Measurements from ENCODE around the gene CMSS1. TPM values are rescaled to one million over a fixed set of nuclear protein-coding genes. Genes with fewer than 3 reads are reported as not detected.

Gene CMSS1
- total RNA-seq, 2 donors from 2014 or later, result 18.9 to 20.4 TPM

DNA sequence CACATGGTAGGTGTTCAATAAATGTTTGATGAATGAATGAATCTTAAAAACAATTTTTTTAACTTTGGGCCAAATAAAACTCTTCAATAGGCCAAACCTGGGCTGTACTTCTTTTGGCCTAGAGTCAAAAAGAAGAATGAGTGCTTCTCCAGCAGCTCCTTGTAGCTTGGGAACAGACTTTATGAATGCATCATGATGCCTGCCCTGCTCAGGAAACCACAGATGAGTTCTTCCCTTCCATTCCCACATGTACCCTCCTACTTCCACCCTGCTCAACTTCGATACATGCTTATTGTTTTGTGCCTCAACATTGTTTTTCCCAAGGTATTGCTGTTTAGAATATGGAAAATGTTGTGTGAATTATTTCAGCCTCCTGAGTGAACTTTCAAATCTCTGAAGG lies 209.7 kb downstream of the CMSS1 start:
- Mint-ChIP-seq H3K36me3 (ENCODE audit: low read depth) (no peaks in the 10 kb centered on the region), H3K4me1 (no peaks in the 10 kb centered on the region), H3K27ac (no peak overlapping the region), H3K4me3 (no peak overlapping the region), H3K27me3 (no peaks in the 10 kb centered on the region)
- H3K9me3 ChIP-seq (ENCODE audit: control insufficient read depth, low read length, poor library complexity, severe bottlenecking), result no peaks in the 10 kb centered on the region
- no peak for ATAC-seq
- no peak for DNase-seq

DNA sequence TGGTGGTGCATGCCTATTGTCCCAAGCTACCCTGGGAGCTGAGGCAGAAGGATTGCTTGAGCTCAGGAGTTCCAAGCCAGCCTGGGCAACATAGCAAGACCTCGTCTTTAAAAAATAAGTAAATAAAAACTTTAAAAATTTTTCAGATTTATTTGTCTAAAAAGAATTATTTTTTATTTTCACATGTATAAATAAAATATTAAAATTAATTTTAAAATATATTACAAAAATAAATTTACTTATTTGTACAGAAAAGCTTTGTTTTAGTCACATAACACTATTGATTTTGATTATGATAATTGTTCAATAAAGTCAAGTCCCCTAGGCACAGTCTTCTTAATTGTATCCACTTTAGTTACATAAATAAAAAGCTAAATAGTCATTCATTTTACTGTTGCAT lies 211.4 kb downstream of the CMSS1 start:
- H3K27ac Mint-ChIP-seq, result no peak overlapping the region
- no peak for DNase-seq
- no peaks in the 10 kb centered on the region for H3K27me3 Mint-ChIP-seq

DNA sequence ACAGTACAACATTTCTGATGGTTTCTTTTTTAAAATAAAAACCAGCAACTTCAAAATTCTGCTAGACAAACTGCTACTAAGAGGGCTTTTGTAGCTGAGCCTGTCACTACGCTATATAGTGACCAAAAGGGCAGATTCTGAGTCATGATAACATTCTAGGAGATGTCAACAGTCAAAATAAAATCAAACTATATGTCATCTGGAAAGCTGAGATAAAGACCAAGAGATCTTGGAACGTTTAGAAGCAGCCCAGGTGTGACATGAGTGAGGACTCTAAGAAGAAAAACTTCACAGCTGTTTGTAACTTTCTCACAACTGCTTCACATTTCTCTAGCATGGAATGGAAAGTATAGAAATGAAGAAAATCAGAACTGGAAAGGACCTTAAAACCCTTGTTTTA lies 212.0 kb downstream of the CMSS1 start:
- Mint-ChIP-seq H3K27ac (no peak overlapping the region), H3K4me1 (no peaks in the 10 kb centered on the region), H3K4me3 (no peak overlapping the region), H3K27me3 (no peaks in the 10 kb centered on the region), H3K36me3 (ENCODE audit: low read depth) (no peaks in the 10 kb centered on the region)
- H3K9me3 ChIP-seq (ENCODE audit: control insufficient read depth, low read length, poor library complexity, severe bottlenecking), result no peaks in the 10 kb centered on the region
- DNase-seq (no peak), ATAC-seq (no peak)

More for the DNA sequence above, 211.4 kb downstream of the CMSS1 start:
- Mint-ChIP-seq H3K4me1 (no peaks in the 10 kb centered on the region), H3K36me3 (ENCODE audit: low read depth) (no peaks in the 10 kb centered on the region), H3K4me3 (no peak overlapping the region)
- H3K9me3 ChIP-seq (ENCODE audit: control insufficient read depth, low read length, poor library complexity, severe bottlenecking), result no peaks in the 10 kb centered on the region
- no peak for ATAC-seq

DNA sequence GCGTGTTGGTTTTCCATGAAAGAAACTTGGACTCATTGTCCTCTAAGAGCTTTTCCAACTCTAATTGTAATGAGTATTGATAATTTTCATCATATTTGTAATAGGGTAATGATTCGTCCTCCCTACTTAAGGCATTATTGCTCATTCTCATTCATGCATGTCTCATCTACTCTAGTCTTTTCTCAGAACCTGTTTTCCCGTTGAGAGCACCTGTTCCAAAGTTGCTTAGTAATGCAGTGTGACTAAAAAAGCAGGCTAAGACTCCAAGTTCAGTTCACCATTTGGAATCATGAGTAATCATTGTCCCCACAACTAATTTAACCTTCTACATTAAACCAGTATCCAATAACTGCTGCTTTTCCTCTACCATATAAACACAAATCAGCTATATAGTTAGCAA lies 212.7 kb downstream of the CMSS1 start:
- Mint-ChIP-seq H3K36me3 (ENCODE audit: low read depth) (no peaks in the 10 kb centered on the region), H3K4me3 (no peak overlapping the region), H3K27me3 (no peaks in the 10 kb centered on the region), H3K27ac (no peak overlapping the region), H3K4me1 (no peaks in the 10 kb centered on the region)
- H3K9me3 ChIP-seq (ENCODE audit: control insufficient read depth, low read length, poor library complexity, severe bottlenecking), result no peaks in the 10 kb centered on the region
- no peak for DNase-seq
- no peak for ATAC-seq

DNA sequence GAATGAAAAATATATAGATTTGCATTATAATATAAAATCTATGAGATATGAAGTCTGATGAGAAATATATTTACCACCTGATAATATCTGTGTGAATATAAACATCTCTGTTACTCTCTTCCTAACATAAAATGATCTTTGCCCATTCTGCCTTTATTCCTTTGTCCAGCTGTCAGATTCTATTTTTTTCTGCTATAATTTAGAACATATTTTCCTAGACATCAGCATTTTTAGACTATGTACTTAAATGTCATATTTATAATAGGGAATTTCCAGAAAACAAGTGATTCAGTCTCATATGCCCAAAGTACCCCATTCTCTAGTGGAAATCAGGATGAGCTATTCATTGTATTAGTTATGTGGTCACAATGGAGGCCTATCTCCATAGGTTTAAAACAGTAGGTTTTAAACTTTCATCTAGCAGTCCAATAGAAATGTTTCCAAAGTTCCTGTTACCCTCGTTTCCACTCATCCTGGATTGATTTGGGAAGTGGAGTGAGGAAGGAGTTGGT lies 213.3 kb downstream of the CMSS1 start:
- no peaks in the 10 kb centered on the region for H3K9me3 ChIP-seq (ENCODE audit: control insufficient read depth, low read length, poor library complexity, severe bottlenecking)
- no peaks in the 10 kb centered on the region for H3K4me1 Mint-ChIP-seq
- H3K27ac Mint-ChIP-seq, result no peak overlapping the region
- ATAC-seq (no peak), DNase-seq (no peak)
- H3K4me3 Mint-ChIP-seq, result no peak overlapping the region
- no peaks in the 10 kb centered on the region for H3K36me3 Mint-ChIP-seq (ENCODE audit: low read depth)
- no peaks in the 10 kb centered on the region for H3K27me3 Mint-ChIP-seq

DNA sequence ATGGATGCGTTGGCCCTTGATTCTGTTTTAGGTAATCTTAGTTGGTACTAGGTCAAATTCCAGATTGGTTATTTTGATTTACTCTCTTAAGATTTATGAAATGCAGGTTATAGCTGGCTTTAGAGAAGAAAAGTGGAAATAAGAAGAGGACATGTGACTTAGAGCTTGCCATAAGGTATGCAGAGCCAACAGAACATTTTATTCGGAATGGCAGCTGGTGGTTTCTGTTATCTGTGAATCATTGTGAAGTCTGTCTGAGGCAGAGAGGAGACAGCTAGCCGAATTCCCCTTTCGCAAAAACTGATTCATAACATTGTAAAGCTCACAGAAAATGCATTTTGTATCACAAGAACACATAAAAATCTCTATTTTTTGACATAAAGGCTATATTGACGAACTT lies 214.6 kb downstream of the CMSS1 start:
- ATAC-seq (no peak), DNase-seq (no peak)
- H3K27me3 Mint-ChIP-seq, result no peaks in the 10 kb centered on the region
- no peaks in the 10 kb centered on the region for H3K4me1 Mint-ChIP-seq
- H3K4me3 Mint-ChIP-seq, result no peak overlapping the region
- no peaks in the 10 kb centered on the region for H3K36me3 Mint-ChIP-seq (ENCODE audit: low read depth)
- no peak overlapping the region for H3K27ac Mint-ChIP-seq
- no peaks in the 10 kb centered on the region for H3K9me3 ChIP-seq (ENCODE audit: control insufficient read depth, low read length, poor library complexity, severe bottlenecking)

DNA sequence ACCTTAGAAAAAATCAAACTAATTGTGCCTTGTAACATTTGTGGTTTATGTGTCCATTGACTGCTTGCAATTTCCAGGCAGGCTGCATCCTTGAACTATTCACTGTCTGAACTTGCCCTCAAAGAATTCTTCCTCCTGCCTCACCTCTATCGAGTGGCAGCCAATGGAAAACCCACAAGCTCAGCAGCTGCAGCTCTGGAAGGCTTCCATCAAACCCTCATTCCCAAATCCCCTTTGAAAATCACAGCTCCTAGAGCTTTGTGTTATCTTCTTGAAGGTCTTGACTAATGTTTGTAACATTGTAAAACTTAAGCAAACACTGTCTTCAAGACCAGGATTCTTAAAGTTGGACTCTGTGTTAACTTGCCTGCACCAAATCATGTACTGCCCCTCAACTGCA lies 215.5 kb downstream of the CMSS1 start:
- no peaks in the 10 kb centered on the region for H3K27me3 Mint-ChIP-seq
- H3K9me3 ChIP-seq (ENCODE audit: control insufficient read depth, low read length, poor library complexity, severe bottlenecking), result no peaks in the 10 kb centered on the region
- H3K4me1 Mint-ChIP-seq, result peaks cover 2% of the 10 kb centered on the region
- ATAC-seq, result no peak
- H3K4me3 Mint-ChIP-seq, result no peak overlapping the region
- DNase-seq, result no peak
- no peak overlapping the region for H3K27ac Mint-ChIP-seq
- no peaks in the 10 kb centered on the region for H3K36me3 Mint-ChIP-seq (ENCODE audit: low read depth)

DNA sequence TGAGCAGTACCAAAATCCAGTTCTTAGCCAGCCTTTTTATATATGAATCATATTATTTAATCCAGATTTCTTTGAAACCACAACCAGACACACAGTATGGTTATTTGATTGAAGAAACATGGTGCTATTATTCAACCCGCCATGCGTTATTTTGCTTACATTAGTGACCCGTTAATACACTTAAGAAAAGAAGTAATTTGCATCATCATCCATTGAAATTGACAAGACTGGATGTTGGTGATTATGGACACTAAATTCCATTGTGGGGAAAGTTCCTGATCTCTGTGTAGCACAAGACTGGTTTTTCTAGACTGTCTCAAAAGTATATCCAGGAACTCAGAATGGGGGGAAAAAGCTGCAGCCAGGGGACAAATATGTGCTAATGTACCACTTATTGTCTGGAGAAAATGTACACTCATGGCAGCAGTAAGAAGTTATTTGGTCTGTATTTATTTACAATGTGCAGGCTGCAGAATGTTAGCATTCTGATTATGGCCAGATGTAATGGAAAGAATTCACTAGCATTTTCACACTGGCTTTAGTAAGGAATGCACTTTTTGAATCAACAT lies 216.3 kb downstream of the CMSS1 start:
- ATAC-seq, result no peak
- Mint-ChIP-seq H3K36me3 (ENCODE audit: low read depth) (no peaks in the 10 kb centered on the region), H3K27ac (no peak overlapping the region), H3K27me3 (no peaks in the 10 kb centered on the region), H3K4me3 (no peak overlapping the region), H3K4me1 (peaks cover 2% of the 10 kb centered on the region)
- no peak for DNase-seq
- no peaks in the 10 kb centered on the region for H3K9me3 ChIP-seq (ENCODE audit: control insufficient read depth, low read length, poor library complexity, severe bottlenecking)

DNA sequence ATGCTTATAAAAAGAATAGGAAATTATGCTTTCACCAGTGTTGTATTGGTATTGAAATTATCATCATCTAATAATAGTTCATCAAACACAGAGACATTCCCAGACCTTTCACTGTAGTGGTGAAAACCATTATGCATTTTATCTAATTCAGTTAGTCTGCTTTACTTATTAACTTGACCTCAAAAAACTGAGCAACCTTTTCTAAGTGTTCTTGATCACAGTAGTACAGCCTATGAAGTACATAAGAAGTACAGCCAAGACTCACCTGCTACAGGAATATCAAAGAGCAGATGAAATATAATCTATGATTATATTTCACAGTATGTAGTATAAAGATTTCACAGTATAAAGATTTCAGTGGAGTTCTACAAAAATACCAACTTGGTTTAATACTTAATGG lies 221.4 kb downstream of the CMSS1 start:
- no peaks in the 10 kb centered on the region for H3K9me3 ChIP-seq (ENCODE audit: control insufficient read depth, low read length, poor library complexity, severe bottlenecking)
- peaks cover 5% of the 10 kb centered on the region for H3K4me1 Mint-ChIP-seq
- no peaks in the 10 kb centered on the region for H3K36me3 Mint-ChIP-seq (ENCODE audit: low read depth)
- H3K27me3 Mint-ChIP-seq, result no peaks in the 10 kb centered on the region
- DNase-seq (no peak), ATAC-seq (no peak)
- H3K27ac Mint-ChIP-seq, result no peak overlapping the region
- H3K4me3 Mint-ChIP-seq, result no peak overlapping the region

DNA sequence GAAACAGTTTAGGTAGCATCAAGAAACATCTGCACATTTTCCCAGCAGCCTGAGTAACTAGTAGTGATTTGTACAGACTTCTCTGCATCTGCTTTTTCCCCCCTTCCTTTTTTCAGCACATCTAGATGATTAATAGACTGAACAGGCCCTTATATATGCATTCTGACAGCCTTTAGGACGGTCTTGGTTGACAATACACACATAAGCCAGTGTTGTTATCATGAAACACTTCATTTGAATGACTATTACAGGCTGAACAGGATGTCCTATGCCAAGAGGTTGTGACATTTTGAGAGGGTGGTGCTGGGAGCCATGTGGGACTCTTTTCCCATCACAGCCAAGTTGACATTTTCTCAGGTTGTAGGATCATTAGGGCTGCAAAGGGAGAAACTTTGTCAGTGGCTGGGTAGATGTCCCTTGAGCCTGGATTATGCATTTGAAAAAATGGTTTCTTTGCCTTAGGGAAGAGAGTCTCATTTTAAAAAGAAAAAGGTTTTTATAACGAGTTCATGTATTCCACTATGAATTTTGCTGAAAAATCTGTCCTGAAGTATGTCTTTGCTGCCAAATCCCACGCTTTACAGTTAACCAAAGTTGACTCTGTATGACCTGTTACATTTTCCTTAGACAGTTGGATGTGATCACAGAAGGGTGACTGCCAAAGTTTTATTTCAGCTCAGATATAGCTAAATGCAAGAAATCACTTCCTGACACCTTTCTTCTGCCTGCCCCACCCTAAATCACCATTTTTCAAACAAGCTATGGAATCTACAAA lies 223.0 kb downstream of the CMSS1 start:
- no peak for DNase-seq
- Mint-ChIP-seq H3K27ac (no peak overlapping the region), H3K36me3 (ENCODE audit: low read depth) (no peaks in the 10 kb centered on the region), H3K27me3 (no peaks in the 10 kb centered on the region), H3K4me3 (no peak overlapping the region), H3K4me1 (peaks cover 5% of the 10 kb centered on the region)
- ATAC-seq, result no peak
- no peaks in the 10 kb centered on the region for H3K9me3 ChIP-seq (ENCODE audit: control insufficient read depth, low read length, poor library complexity, severe bottlenecking)

DNA sequence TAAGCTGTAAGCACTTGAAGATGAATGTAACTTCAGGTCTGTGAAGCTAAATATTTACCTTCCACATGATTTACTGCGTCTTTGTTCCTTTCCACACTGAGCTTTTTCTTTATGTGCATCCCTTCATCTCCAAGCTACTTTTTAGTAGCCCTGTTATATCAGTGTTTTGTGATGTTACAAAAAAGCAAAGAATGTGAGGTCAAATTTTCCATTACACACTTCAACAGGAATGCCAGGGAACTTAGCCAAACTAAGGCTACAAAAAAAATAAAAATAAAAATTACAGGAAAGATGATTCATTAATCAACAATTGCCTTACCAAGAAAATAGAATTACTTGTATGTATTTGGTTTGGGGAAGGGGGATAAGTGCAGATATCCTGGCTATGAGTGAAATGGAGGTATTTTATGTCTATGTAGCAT lies 223.7 kb downstream of the CMSS1 start:
- Mint-ChIP-seq H3K27ac (no peak overlapping the region), H3K4me1 (peaks cover 8% of the 10 kb centered on the region), H3K4me3 (no peak overlapping the region), H3K27me3 (no peaks in the 10 kb centered on the region), H3K36me3 (ENCODE audit: low read depth) (no peaks in the 10 kb centered on the region)
- DNase-seq, result no peak
- no peaks in the 10 kb centered on the region for H3K9me3 ChIP-seq (ENCODE audit: control insufficient read depth, low read length, poor library complexity, severe bottlenecking)
- no peak for ATAC-seq

DNA sequence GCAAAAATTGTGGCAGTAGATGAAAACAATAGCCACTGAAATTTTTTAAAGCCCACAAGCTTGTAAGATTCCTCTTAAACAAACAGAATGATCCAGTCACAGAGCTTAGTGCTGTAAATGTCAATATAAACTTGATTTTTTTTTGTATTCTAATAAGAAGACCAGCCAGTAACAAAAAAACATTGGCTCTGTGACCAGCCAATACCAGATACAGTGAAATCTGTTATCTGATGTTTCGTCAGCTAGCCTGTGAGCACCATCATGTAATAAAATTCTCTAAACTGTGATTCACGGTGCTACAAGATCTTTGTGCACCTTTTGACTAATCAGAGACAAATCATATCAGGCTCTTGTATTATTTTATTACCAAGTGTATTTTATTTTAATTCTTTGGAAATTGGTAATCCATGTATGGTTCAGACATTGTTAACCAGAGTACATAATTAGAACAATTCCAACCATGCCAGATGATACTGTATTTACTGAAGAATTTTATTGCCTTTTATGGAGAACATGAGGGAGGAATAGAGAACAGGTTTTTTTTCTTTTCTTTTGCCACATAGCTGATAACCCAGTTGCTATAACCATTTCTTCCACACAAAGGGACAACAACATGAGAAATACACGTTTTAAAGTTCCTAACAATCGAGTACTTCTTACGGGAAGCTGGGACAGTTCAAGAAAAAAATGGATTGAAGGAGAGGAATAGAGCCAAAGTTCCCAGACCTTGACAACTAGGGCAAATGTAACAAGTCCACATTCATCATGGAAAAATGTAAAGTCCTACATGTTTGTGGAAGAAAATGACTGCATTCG lies 224.7 kb downstream of the CMSS1 start:
- Mint-ChIP-seq H3K27ac (no peak overlapping the region), H3K36me3 (ENCODE audit: low read depth) (no peaks in the 10 kb centered on the region), H3K4me1 (peaks cover 8% of the 10 kb centered on the region), H3K27me3 (no peaks in the 10 kb centered on the region), H3K4me3 (no peak overlapping the region)
- no peaks in the 10 kb centered on the region for H3K9me3 ChIP-seq (ENCODE audit: control insufficient read depth, low read length, poor library complexity, severe bottlenecking)
- DNase-seq (no peak), ATAC-seq (no peak)

DNA sequence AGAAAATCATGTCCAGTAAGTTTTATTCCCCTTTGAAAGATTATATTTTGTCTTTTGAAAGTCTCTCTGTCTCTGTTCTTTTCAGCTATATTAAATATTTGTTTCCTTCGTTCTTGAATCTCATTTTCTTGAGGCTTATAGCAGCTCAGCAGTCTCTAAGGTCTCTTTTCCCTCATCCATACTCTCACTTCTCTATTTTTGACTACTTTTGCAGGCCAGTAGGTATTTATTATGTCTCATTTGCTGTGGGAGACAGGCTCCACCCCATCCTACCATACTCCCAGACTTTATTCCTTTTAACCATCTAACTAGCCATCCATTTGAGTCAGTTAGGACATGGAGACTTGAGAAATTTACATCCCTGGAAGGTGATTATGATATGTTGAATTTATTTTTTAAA lies 225.6 kb downstream of the CMSS1 start:
- no peaks in the 10 kb centered on the region for H3K27me3 Mint-ChIP-seq
- DNase-seq (no peak), ATAC-seq (no peak)
- H3K27ac Mint-ChIP-seq, result no peak overlapping the region
- peaks cover 6% of the 10 kb centered on the region for H3K4me1 Mint-ChIP-seq
- H3K36me3 Mint-ChIP-seq (ENCODE audit: low read depth), result no peaks in the 10 kb centered on the region
- no peak overlapping the region for H3K4me3 Mint-ChIP-seq
- H3K9me3 ChIP-seq (ENCODE audit: control insufficient read depth, low read length, poor library complexity, severe bottlenecking), result no peaks in the 10 kb centered on the region
